ENCODE measurements around the gene CDKN2C.
"Not testable (repeated sequence)": the region's sequence is repeated elsewhere in the genome, so short reads cannot be mapped to it uniquely, and the experiment has no call there.

The CDKN2C gene

GRCh38 chr1:50980505-50980904 lies 10.5 kb downstream of the CDKN2C start:
- no peak for DNase-seq (ENCODE audit: low read depth)

GRCh38 chr1:50981741-50982140 lies 11.7 kb downstream of the CDKN2C start:
- no peak for DNase-seq (ENCODE audit: low read depth)

- no peak for DNase-seq (ENCODE audit: low read depth)
These were observed 12.6 kb downstream of the CDKN2C start for GRCh38 chr1:50982611-50983010.

GRCh38 chr1:50983219-50983802 lies 13.3 kb downstream of the CDKN2C start:
- DNase-seq (ENCODE audit: low read depth), result no peak

- DNase-seq (ENCODE audit: low read depth), result no peak
These were observed 15.0 kb downstream of the CDKN2C start for GRCh38 chr1:50985094-50985493.

GRCh38 chr1:50986653-50987052 lies 16.6 kb downstream of the CDKN2C start:
- DNase-seq (ENCODE audit: low read depth), result no peak

- DNase-seq (ENCODE audit: low read depth), result no peak
These were observed 19.6 kb downstream of the CDKN2C start for GRCh38 chr1:50989694-50990093.

GRCh38 chr1:50992532-50993318 lies 22.7 kb downstream of the CDKN2C start:
- no peak for DNase-seq (ENCODE audit: low read depth)

GRCh38 chr1:50993645-50994044 lies 23.6 kb downstream of the CDKN2C start:
- DNase-seq (ENCODE audit: low read depth), result no peak

GRCh38 chr1:50994997-50995396 lies 25.0 kb downstream of the CDKN2C start:
- no peak for DNase-seq (ENCODE audit: low read depth)

- DNase-seq (ENCODE audit: low read depth), result no peak
These were observed 25.6 kb downstream of the CDKN2C start for GRCh38 chr1:50995651-50996050.

GRCh38 chr1:50996083-50996482 lies 26.0 kb downstream of the CDKN2C start:
- DNase-seq (ENCODE audit: low read depth), result no peak

GRCh38 chr1:50999375-50999774 lies 29.3 kb downstream of the CDKN2C start:
- DNase-seq (ENCODE audit: low read depth), result not testable (repeated sequence)

- no peak for DNase-seq (ENCODE audit: low read depth)
These were observed 30.1 kb downstream of the CDKN2C start for GRCh38 chr1:51000160-51000559.

- DNase-seq (ENCODE audit: low read depth), result no peak
These were observed 30.6 kb downstream of the CDKN2C start for GRCh38 chr1:51000651-51001050.

GRCh38 chr1:51002516-51002915 lies 32.5 kb downstream of the CDKN2C start:
- no peak for DNase-seq (ENCODE audit: low read depth)

- DNase-seq (ENCODE audit: low read depth), result not testable (repeated sequence)
These were observed 35.5 kb downstream of the CDKN2C start for GRCh38 chr1:51005549-51005948.

- no peak for DNase-seq (ENCODE audit: low read depth)
These were observed 39.3 kb downstream of the CDKN2C start for GRCh38 chr1:51009381-51009780.

GRCh38 chr1:51014878-51015277 lies 44.8 kb downstream of the CDKN2C start:
- no peak for DNase-seq (ENCODE audit: low read depth)

GRCh38 chr1:51019811-51020210 lies 49.8 kb downstream of the CDKN2C start:
- no peak for DNase-seq (ENCODE audit: low read depth)

Measured in stimulated activated CD8-positive, alpha-beta memory T cell treated with anti-CD3 and anti-CD28 coated beads, Interleukin-4, amount 100 ng/mL, for 24 hours (primary cell).